Fibroblast of mammary gland (primary cell): ENCODE results near the gene ADAD2.

ENCODE experiments used
- DNase-seq: peaks from one replicate; pipeline ENCODE4 v3.0.0-alpha.2; 2010; ENCODE audit warnings: low read depth
- H3K4me3 ChIP-seq: 2 replicates; pipeline ENCODE4 v1.5.1; 2011; ENCODE audit warnings: low read depth, mild to moderate bottlenecking, low read length, moderate library complexity; ENCODE audit not compliant: control insufficient read depth
- TF ChIP-seq, protein P1 (sequence below): conservative IDR thresholded peaks from 2 replicates; pipeline ENCODE4 v1.5.1; 2011; ENCODE audit warnings: low read depth, low read length, inconsistent platforms; ENCODE audit not compliant: control insufficient read depth, insufficient read depth

The ADAD2 gene

DNA sequence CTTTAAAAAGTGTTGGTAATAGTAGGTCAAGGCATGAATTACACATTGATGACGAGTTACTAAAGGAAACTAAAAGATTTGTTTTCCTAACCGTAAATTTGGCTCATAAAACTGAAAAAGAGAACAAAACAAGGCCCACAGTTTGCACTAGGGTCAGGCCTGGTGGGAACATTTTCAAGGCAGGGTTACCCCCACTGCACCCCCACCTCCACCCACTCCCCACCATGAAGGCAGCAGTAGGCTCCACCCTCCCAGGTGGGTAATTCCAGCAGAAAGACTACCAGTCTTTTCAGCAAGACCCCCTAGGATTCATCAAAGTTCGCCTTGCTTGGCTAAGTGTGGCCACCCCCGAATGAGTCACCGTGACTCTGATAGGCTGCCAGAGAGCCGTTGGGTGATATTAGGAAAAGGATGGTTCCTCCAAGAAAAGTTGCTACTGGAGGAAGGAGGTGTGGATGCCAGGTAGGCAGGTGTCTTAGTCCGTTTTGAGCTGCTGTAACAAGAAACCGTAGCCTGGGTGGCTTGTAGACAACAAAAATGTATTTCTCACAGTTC lies 37.2 kb upstream of the ADAD2 start:
- H3K4me3 ChIP-seq, result no peak overlapping the region
- peak; percentile 14 for DNase-seq
- TF ChIP-seq, protein P1, sequence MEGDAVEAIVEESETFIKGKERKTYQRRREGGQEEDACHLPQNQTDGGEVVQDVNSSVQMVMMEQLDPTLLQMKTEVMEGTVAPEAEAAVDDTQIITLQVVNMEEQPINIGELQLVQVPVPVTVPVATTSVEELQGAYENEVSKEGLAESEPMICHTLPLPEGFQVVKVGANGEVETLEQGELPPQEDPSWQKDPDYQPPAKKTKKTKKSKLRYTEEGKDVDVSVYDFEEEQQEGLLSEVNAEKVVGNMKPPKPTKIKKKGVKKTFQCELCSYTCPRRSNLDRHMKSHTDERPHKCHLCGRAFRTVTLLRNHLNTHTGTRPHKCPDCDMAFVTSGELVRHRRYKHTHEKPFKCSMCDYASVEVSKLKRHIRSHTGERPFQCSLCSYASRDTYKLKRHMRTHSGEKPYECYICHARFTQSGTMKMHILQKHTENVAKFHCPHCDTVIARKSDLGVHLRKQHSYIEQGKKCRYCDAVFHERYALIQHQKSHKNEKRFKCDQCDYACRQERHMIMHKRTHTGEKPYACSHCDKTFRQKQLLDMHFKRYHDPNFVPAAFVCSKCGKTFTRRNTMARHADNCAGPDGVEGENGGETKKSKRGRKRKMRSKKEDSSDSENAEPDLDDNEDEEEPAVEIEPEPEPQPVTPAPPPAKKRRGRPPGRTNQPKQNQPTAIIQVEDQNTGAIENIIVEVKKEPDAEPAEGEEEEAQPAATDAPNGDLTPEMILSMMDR, result no peak

DNA sequence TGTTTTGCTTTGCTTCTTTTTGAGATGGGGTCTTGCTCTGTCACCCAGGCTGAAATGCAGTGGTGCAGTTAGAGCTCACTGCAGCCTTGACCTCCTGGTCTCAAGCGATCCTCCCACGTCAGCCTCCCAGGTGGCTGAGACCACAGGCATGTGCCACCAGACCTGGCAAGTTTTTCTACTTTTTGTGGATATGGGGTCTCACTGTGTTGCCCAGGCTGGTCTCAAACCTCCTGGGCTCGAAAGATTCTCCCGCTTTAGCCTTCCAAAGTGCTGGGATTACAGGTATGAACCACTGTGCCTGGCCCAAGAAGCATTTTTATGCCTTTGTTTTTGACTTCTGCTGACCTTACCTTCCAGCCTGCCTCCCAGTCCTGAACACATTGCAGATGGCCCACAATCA lies 35.7 kb upstream of the ADAD2 start:
- TF ChIP-seq, protein P1, result no peak
- DNase-seq, result no peak
- no peak overlapping the region for H3K4me3 ChIP-seq

- TF ChIP-seq, protein P1, result no peak
- no peak for DNase-seq
- H3K4me3 ChIP-seq, result no peak overlapping the region
These were observed 35.2 kb upstream of the ADAD2 start for GRCh38 chr16:84155771-84156170.

GRCh38 chr16:84156342-84156784 lies 34.6 kb upstream of the ADAD2 start:
- DNase-seq, result peak; percentile 20
- TF ChIP-seq, protein P1, result peak; percentile 14
- H3K4me3 ChIP-seq, result no peak overlapping the region

- no peak overlapping the region for H3K4me3 ChIP-seq
- no peak for DNase-seq
- TF ChIP-seq, protein P1, result no peak
These were observed 31.9 kb upstream of the ADAD2 start for GRCh38 chr16:84159007-84159406.

- TF ChIP-seq, protein P1, result no peak
- no peak for DNase-seq
- no peak overlapping the region for H3K4me3 ChIP-seq
These were observed 31.2 kb upstream of the ADAD2 start for GRCh38 chr16:84159800-84160199.

- no peak overlapping the region for H3K4me3 ChIP-seq
- DNase-seq, result no peak
- TF ChIP-seq, protein P1, result no peak
These were observed 29.9 kb upstream of the ADAD2 start for GRCh38 chr16:84161037-84161436.
